Activated effector memory CD4-positive, alpha-beta T cell treated with anti-CD3 and anti-CD28 coated beads, Interleukin-2, amount 50 U/mL, for 16 hours (primary cell): ENCODE results near the gene VAC14.

Experiments
- DNase-seq: peaks from one replicate; pipeline ENCODE4 v3.0.0-alpha.2; 2020

The VAC14 gene

GRCh38 chr16:70784692-70785555 lies 16.0 kb downstream of the VAC14 start:
- DNase-seq: no peak

- no peak for DNase-seq
These were observed 18.7 kb downstream of the VAC14 start for GRCh38 chr16:70782237-70782636.

GRCh38 chr16:70781800-70782199 lies 19.2 kb downstream of the VAC14 start:
- no peak for DNase-seq

- DNase-seq: no peak
These were observed 20.4 kb downstream of the VAC14 start for GRCh38 chr16:70780546-70780945.

- DNase-seq: no peak
These were observed 21.6 kb downstream of the VAC14 start for GRCh38 chr16:70779361-70779760.

GRCh38 chr16:70778901-70779309 lies 22.1 kb downstream of the VAC14 start:
- no peak for DNase-seq

- no peak for DNase-seq
These were observed 23.0 kb downstream of the VAC14 start for GRCh38 chr16:70777973-70778406.

- no peak for DNase-seq
These were observed 23.5 kb downstream of the VAC14 start for GRCh38 chr16:70777496-70777895.

GRCh38 chr16:70775399-70775798 lies 25.6 kb downstream of the VAC14 start:
- DNase-seq: no peak

- no peak for DNase-seq
These were observed 26.7 kb downstream of the VAC14 start for GRCh38 chr16:70774261-70774660.

- no peak for DNase-seq
These were observed 28.5 kb downstream of the VAC14 start for GRCh38 chr16:70772493-70772892.

GRCh38 chr16:70770626-70771552 lies 30.1 kb downstream of the VAC14 start:
- peak; percentile 80 for DNase-seq

- DNase-seq: no peak
These were observed 30.7 kb downstream of the VAC14 start for GRCh38 chr16:70770291-70770625.

GRCh38 chr16:70769761-70770160 lies 31.2 kb downstream of the VAC14 start:
- no peak for DNase-seq

GRCh38 chr16:70769131-70769530 lies 31.8 kb downstream of the VAC14 start:
- no peak for DNase-seq

GRCh38 chr16:70768203-70768580 lies 32.8 kb downstream of the VAC14 start:
- no peak for DNase-seq

GRCh38 chr16:70767377-70768202 lies 33.4 kb downstream of the VAC14 start:
- DNase-seq: no peak

GRCh38 chr16:70766658-70767057 lies 34.3 kb downstream of the VAC14 start:
- DNase-seq: no peak

- DNase-seq: no peak
These were observed 34.8 kb downstream of the VAC14 start for GRCh38 chr16:70766176-70766575.

- DNase-seq: no peak
These were observed 35.5 kb downstream of the VAC14 start for GRCh38 chr16:70765491-70765890.

- no peak for DNase-seq
These were observed 36.3 kb downstream of the VAC14 start for GRCh38 chr16:70764632-70765031.

- no peak for DNase-seq
These were observed 40.7 kb downstream of the VAC14 start for GRCh38 chr16:70760221-70760620.

- no peak for DNase-seq
These were observed 41.3 kb downstream of the VAC14 start for GRCh38 chr16:70759666-70760065.
